NOMO-1 treated with dmso at 0.1 percent for 144 hours (cell line): Measurements from ENCODE around the gene THBS2.

Experiments used
- DNase-seq: peaks from one replicate; lab custom pipeline; 2025; ENCODE audit not compliant: unreplicated experiment; lab: John Stamatoyannopoulos, UW

Gene THBS2

DNA sequence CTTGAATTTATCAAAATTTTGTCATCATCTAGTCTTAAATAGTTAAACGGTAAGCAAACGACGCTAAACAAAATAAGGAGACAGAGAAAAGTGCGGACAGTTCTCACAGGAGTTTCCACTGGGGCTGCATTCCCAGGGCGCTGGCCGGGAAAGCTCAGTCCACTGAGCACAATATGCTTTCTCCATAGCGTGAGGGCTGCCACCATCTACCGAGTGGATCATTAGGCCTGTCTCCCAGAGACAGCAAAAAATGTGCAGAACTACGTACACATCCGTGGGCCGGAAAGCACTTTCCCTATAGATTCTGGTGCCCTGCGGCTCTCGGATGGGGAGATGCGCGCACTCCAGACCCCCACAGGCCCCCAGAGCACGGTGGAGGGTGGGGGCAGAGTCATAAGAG, 84.9 kb downstream of the THBS2 start:
- DNase-seq, result no peak

GRCh38 chr6:169168302-169168630, 85.4 kb downstream of the THBS2 start:
- DNase-seq, result no peak

GRCh38 chr6:169167581-169168301, 85.9 kb downstream of the THBS2 start:
- no peak for DNase-seq

DNA sequence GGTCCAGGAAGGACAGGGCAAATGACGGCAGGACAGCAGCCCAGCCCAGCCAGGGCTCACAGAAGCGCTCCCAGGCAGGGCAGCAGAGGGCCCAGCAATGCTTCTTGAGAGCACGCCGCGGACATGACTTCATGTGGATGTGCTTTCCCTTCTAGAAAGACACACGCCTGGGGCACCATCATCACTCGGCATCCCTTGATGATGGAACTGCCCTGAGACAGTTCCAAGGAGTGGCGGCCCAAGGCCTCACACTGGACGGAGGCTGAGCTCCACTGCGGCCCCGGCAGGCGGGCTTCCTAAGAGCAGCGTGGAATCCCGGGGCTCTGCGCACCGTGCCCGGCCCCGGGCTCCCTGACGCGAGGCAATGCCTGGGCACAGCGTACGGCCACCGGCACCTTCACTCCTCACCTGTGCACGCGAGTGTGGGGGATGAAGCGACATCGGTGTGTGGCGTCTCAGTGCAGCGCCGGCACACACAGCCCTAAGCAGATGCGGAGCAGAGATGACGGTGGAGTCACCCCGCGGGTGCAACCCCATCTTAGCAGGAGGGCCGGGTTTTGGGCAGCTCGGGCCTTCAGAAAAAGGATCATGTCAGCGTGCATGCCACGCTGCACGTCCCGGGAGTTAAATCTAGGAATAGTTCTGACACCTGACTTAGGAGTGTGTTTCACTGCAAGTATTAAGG, 86.6 kb downstream of the THBS2 start:
- no peak for DNase-seq
